Measurements from ENCODE around the gene BIRC5. TPM values are rescaled to one million over a fixed set of nuclear protein-coding genes. Genes with fewer than 3 reads are reported as not detected.
A peak's percentile ranks its signal among the peaks of the same experiment; 100 is the strongest.
"Not testable (repeated sequence)": the region's sequence is repeated elsewhere in the genome, so short reads cannot be mapped to it uniquely, and the experiment has no call there.

Gene BIRC5
- total RNA-seq, 4 donors from 2014 or later, result 0.44 to 3.3 TPM; not detected in 2

DNA sequence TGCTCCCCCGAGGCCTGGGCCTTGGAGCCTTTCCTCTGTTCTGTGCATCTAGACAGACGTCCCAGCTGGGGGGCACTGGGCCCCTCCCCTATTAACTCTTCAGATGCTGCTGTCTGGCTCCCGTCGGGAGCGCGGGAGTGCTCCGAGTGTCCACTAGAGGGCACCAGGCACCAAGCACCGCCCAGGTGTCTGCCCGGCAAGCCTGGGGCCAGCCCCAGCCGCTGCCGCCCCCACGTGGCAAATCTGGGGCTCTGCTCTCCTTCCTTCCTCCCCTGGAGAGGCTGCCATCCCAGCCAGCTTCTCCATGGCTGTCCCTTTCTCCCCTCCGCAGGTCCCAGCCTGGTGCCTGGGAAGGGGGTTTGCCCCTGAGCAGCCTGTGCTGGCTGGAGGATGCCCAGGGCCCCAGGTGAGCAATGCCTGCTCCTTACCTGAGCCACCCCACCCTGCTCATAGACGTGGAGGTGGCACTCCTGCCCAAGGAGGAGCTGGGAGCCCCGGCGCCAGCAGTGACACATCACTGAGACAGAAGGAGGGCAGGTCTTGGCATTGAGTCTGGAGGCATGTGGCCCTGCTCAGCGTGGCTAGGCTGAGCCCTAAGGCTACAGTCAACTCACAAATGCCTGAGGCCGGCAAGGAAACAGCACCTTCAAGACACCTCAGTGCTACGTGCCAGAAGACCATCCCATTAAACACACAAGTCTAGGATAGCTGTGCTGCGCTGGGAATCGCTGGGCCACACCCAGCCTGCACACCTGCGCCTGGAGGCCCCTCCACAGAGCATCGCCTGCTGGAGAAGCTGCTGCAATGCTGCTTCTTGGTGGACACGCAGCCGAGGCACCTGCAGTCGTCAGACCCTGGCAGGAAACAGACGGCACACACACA is 37.1 kb downstream of the BIRC5 start:
- Histone ChIP-seq H3K27me3 (no peaks in the 10 kb centered on the region), H3K27ac (peak overlapping the region in 1 of 4 donors; percentile 11), H3K4me3 (peak overlapping the region in 1 of 4 donors; percentile 4), H3K9me3 (no peaks in the 10 kb centered on the region), H3K36me3 (no peaks in the 10 kb centered on the region), H3K4me1 (peaks cover 5 to 8% of the 10 kb centered on the region in 2 donors)
- peak; percentile 58 to 77 for DNase-seq
- intact Hi-C loops (cut with DNase I; ENCODE audit: low total_unique reads), result loop anchor here (1.0 to 5.0 kb wide), 3 partner anchors 74 to 171 kb away; no protein-coding TSS in a partner anchor
- TF ChIP-seq, protein P1, sequence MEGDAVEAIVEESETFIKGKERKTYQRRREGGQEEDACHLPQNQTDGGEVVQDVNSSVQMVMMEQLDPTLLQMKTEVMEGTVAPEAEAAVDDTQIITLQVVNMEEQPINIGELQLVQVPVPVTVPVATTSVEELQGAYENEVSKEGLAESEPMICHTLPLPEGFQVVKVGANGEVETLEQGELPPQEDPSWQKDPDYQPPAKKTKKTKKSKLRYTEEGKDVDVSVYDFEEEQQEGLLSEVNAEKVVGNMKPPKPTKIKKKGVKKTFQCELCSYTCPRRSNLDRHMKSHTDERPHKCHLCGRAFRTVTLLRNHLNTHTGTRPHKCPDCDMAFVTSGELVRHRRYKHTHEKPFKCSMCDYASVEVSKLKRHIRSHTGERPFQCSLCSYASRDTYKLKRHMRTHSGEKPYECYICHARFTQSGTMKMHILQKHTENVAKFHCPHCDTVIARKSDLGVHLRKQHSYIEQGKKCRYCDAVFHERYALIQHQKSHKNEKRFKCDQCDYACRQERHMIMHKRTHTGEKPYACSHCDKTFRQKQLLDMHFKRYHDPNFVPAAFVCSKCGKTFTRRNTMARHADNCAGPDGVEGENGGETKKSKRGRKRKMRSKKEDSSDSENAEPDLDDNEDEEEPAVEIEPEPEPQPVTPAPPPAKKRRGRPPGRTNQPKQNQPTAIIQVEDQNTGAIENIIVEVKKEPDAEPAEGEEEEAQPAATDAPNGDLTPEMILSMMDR (IDR thresholded peaks at IDR 0.05 in 4 of 5, conservative IDR thresholded peaks at IDR 0.05 in 1 of 5), result peak; percentile 97 to 100 (median 99)
- TF ChIP-seq POLR2A (IDR thresholded peaks at IDR 0.05), result no peak
- in situ Hi-C loops (cut with MboI; ENCODE audit: low sequenced_read_pairs in 4 of 4), result no loop called here
- peak; percentile 67 to 74 for ATAC-seq

DNA sequence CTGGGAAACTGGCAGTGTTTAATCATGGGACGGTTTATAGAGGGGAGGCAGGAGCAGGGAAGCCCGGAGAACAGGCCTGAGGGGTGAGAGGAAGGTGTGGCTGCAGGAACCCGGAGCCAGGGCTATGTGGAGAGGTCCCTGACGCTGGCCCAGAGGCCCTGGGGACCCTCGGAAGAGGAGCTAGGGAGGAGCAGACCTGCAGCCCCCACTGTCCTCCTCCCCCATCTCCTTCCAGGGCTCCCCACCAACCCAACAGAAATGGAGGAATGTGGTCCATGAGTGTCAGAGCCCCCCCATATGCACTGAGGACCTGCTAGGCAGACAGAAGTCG is 37.7 kb downstream of the BIRC5 start:
- DNase-seq, result no peak
- in situ Hi-C loops (cut with MboI; ENCODE audit: low sequenced_read_pairs in 4 of 4), result no loop called here
- H3K4me1 ChIP-seq, result peaks cover 5 to 8% of the 10 kb centered on the region in 2 donors

DNA sequence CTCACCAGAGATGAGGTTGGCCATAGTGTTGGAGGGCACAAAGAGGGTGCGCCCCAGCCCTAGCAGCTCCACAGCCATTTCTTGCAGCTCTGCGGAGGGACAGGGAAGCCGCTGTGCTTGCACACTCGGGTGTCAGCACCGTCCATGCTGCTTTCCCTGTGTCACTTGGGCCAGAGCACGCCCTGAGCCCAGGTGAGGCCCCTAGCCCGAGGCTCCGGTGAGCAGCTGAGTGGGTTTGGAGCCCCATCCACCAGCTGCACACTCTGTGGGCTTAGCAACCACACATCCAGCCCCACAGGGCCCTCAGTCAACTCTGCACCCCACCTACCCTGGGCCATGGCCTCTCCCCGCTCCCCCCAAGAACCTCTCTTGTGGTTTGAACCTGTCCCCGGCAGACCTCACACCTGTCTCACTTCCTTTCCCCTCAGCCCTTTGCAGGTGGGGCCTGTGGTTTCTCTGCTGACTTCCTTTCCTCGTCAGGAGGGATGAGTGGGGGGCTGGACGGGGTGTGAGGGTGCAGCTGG is 38.1 kb downstream of the BIRC5 start:
- DNase-seq (no peak), ATAC-seq (no peak)
- H3K36me3 ChIP-seq, result no peaks in the 10 kb centered on the region
- no peaks in the 10 kb centered on the region for H3K9me3 ChIP-seq
- peaks cover 5 to 8% of the 10 kb centered on the region in 2 donors for H3K4me1 ChIP-seq
- in situ Hi-C loops (cut with MboI; ENCODE audit: low sequenced_read_pairs in 4 of 4), result no loop called here
- no peak overlapping the region for H3K4me3 ChIP-seq
- H3K27ac ChIP-seq, result no peak overlapping the region
- no peaks in the 10 kb centered on the region for H3K27me3 ChIP-seq
- intact Hi-C loops (cut with DNase I; ENCODE audit: low total_unique reads), result loop anchor here (5.0 kb wide), 1 partner anchor 75 kb away; no protein-coding TSS in a partner anchor
- TF ChIP-seq POLR2A (IDR thresholded peaks at IDR 0.05), result no peak
- TF ChIP-seq, protein P1 (IDR thresholded peaks at IDR 0.05 in 4 of 5, conservative IDR thresholded peaks at IDR 0.05 in 1 of 5), result no peak

More for the DNA sequence above, 37.7 kb downstream of the BIRC5 start:
- TF ChIP-seq, protein P1 (IDR thresholded peaks at IDR 0.05 in 4 of 5, conservative IDR thresholded peaks at IDR 0.05 in 1 of 5), result no peak
- no peak for TF ChIP-seq POLR2A (IDR thresholded peaks at IDR 0.05)
- Histone ChIP-seq H3K9me3 (no peaks in the 10 kb centered on the region), H3K4me3 (no peak overlapping the region), H3K27me3 (no peaks in the 10 kb centered on the region), H3K27ac (no peak overlapping the region), H3K36me3 (no peaks in the 10 kb centered on the region)
- ATAC-seq, result no peak
- intact Hi-C loops (cut with DNase I; ENCODE audit: low total_unique reads), result loop anchor here (1.0 to 5.0 kb wide), 3 partner anchors 74 to 171 kb away; no protein-coding TSS in a partner anchor

DNA sequence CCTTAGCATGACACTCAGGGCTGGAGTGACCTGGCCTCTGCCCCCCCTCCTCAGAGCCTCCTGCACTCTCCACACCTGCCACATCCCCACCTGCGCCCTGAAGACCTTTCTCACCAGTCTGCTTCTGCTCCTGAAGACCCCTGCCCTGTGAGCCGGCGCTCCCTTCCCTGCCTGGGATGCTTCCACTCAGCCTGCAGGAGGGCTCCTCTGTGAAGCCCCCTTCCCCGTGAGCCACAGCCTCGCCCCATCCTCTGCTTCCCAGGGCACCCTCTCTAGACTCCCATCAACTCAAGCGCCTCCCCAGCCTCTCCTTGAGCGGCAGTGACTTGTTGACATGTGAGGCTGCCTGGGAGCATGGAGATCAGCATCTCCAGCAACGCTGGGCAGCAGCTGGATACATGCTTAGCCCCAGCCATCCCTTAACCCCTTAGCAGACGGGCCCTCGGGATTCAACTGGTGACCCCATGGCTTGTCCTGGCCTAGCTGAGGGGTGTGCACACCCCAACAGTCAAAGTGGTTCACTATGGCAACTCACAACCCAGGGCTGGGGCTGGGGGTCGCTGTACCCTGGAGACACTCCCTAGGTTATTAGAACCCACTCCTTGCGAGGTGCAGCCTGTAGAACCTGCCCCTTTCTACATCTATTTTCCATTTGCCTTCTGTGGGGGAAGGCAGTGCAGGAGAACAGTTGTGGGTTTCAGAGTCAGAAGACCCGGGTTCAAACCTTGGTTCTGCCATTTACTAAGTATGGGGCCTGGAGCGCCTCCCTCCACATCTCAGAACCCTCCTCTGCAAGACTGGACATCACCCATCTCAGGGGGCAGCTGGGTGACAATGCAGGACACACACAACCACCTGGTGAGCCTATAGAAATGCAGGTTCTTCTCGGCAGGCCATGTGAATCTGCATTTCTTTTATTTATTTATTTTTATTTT is 38.9 kb downstream of the BIRC5 start:
- in situ Hi-C loops (cut with MboI; ENCODE audit: low sequenced_read_pairs in 4 of 4) (no loop called here), intact Hi-C loops (cut with DNase I; ENCODE audit: low total_unique reads) (loop anchor here (5.0 kb wide), 1 partner anchor 76 kb away; no protein-coding TSS in a partner anchor)
- ATAC-seq (no peak), DNase-seq (no peak)
- TF ChIP-seq, protein P1 (IDR thresholded peaks at IDR 0.05 in 4 of 5, conservative IDR thresholded peaks at IDR 0.05 in 1 of 5), result no peak
- TF ChIP-seq POLR2A (IDR thresholded peaks at IDR 0.05), result no peak
- Histone ChIP-seq H3K9me3 (no peaks in the 10 kb centered on the region), H3K27ac (peak overlapping the region in 2 of 4 donors; percentile 93 to 95), H3K4me3 (no peak overlapping the region), H3K27me3 (no peaks in the 10 kb centered on the region), H3K36me3 (no peaks in the 10 kb centered on the region), H3K4me1 (peaks cover 8 to 10% of the 10 kb centered on the region in 2 donors)

DNA sequence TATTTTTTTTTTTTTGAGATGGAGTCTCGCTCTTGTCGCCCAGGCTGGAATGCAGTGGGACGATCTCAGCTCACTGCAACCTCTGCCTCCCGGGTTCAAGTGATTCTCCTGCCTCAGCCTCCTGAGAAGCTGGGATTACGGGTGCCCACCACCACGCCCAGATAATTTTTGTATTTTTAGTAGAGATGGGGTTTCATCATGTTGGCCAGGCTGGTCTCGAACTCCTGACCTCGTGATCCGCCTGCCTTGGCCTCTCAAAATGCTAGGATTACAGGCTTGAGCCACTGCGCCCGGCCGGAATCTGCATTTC is 39.5 kb downstream of the BIRC5 start:
- peaks cover 8 to 15% of the 10 kb centered on the region in 2 donors for H3K4me1 ChIP-seq
- ATAC-seq; DNase-seq; H3K27me3 ChIP-seq; H3K9me3 ChIP-seq; H3K36me3 ChIP-seq; in situ Hi-C loops (cut with MboI; ENCODE audit: low sequenced_read_pairs in 4 of 4): not testable (repeated sequence)
- H3K27ac ChIP-seq, result peak overlapping the region; percentile 93 to 98 (median 96)
- intact Hi-C loops (cut with DNase I; ENCODE audit: low total_unique reads), result loop anchor here (5.0 kb wide), 1 partner anchor 76 kb away; no protein-coding TSS in a partner anchor
- peak overlapping the region; percentile 73 to 100 (median 94) for H3K4me3 ChIP-seq

Data from gastrocnemius medialis (tissue), 4 donors.